DOHH2 (cell line): Measurements from ENCODE around the gene MAGEB3.

Experiments used
- H3F3A ChIP-seq: fragments of 200-600 bp; sonication (generic), shearing (Covaris generic); 2 replicates; pipeline ENCODE4 v1.6.0; 2016; ENCODE audit warnings: antibody characterized with exemption, mild to moderate bottlenecking; ENCODE audit not compliant: control insufficient read depth, insufficient read depth
- H3K27ac ChIP-seq: fragments of 200-600 bp; sonication (generic); 2 replicates; pipeline ENCODE4 v1.5.1; 2014; ENCODE audit warnings: low read depth, mild to moderate bottlenecking, low read length, moderate library complexity
- H3K27me3 ChIP-seq: fragments of 200-600 bp; sonication (generic); 2 replicates; pipeline ENCODE4 v1.6.1; 2014; ENCODE audit warnings: mild to moderate bottlenecking, low read length, mixed read lengths; ENCODE audit not compliant: control insufficient read depth
- H3K36me3 ChIP-seq: fragments of 200-600 bp; sonication (generic); 2 replicates; pipeline ENCODE4 v1.6.1; 2014; ENCODE audit warnings: mild to moderate bottlenecking, low read length, moderate library complexity, mixed read lengths; ENCODE audit not compliant: control insufficient read depth
- H3K4me1 ChIP-seq: fragments of 200-600 bp; sonication (generic); 2 replicates; pipeline ENCODE4 v1.6.1; 2014; ENCODE audit warnings: mild to moderate bottlenecking, low read length, mixed read lengths; ENCODE audit not compliant: control insufficient read depth
- H3K4me2 ChIP-seq: fragments of 200-600 bp; sonication (generic); 2 replicates; pipeline ENCODE4 v1.6.0; 2014; ENCODE audit warnings: mild to moderate bottlenecking, low read length, moderate library complexity
- H3K4me3 ChIP-seq: fragments of 200-600 bp; sonication (generic); 2 replicates; pipeline ENCODE4 v1.5.1; 2014; ENCODE audit warnings: mild to moderate bottlenecking, low read length, mixed read lengths
- H3K79me2 ChIP-seq: fragments of 200-600 bp; sonication (generic); 2 replicates; pipeline ENCODE4 v1.6.1; 2014; ENCODE audit warnings: mild to moderate bottlenecking, low read length, mixed read lengths; ENCODE audit not compliant: control insufficient read depth
- H3K9me2 ChIP-seq: fragments of 200-600 bp; sonication (generic); replicated peaks from 2 replicates; pipeline ENCODE4 v1.6.1; 2014; ENCODE audit warnings: mild to moderate bottlenecking, low read length, mixed read lengths; ENCODE audit not compliant: control insufficient read depth
- H3K9me3 ChIP-seq: fragments of 200-600 bp; sonication (generic); 2 replicates; pipeline ENCODE4 v1.6.1; 2014; ENCODE audit warnings: antibody characterized with exemption, low read length, mixed read lengths; ENCODE audit not compliant: control insufficient read depth, insufficient read depth
- H4K20me1 ChIP-seq: fragments of 200-600 bp; sonication (generic); 2 replicates; pipeline ENCODE4 v1.6.0; 2014; ENCODE audit warnings: low read depth, mild to moderate bottlenecking, antibody characterized with exemption, low read length, moderate library complexity; ENCODE audit not compliant: control insufficient read depth, insufficient read depth
- EZH2phosphoT487 ChIP-seq: fragments of 200-600 bp; sonication (generic); IDR thresholded peaks from 2 replicates; pipeline ENCODE4 v1.6.1; 2017; ENCODE audit warnings: borderline replicate concordance, mild to moderate bottlenecking, antibody characterized with exemption, low read length, moderate library complexity, mixed read lengths
- TF ChIP-seq, protein P1 (sequence below): fragments of 200-600 bp; sonication (generic); IDR thresholded peaks from one replicate; pipeline ENCODE4 v1.5.1; 2014; ENCODE audit warnings: antibody characterized with exemption, mild to moderate bottlenecking, low read depth, low read length; ENCODE audit not compliant: poor library complexity, severe bottlenecking

The MAGEB3 gene

DNA sequence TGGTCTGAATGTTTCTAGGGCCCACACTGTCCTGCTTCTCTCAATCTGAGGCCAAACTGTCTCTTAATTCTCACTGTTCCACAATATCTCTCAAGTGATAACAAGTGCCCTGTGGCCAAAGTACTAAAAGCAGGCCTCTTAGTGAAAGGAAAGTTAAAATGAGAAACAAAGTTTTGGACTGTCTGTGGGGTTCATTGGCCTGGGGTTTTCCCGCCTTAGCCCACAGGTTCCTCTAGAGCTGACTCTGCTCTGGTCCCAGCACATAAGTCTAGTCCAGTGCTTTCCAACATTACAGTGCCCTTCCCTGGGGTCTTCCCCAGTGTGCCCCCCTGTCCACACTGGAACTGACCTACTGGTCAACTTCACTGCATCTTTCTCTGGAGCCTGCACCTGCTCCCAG is 22.8 kb downstream of the MAGEB3 start:
- Histone ChIP-seq H4K20me1 (no peaks in the 10 kb centered on the region), H3K27ac (no peak overlapping the region)

GRCh38 chrX:30259927-30260326 is 29.5 kb downstream of the MAGEB3 start:
- Histone ChIP-seq H3K4me2 (no peak overlapping the region), H3K4me1 (no peaks in the 10 kb centered on the region), H3K27me3 (no peaks in the 10 kb centered on the region), H3K36me3 (no peaks in the 10 kb centered on the region), H3K27ac (no peak overlapping the region), H3F3A (no peaks in the 10 kb centered on the region), H3K4me3 (no peak overlapping the region), H3K79me2 (no peaks in the 10 kb centered on the region), H4K20me1 (no peaks in the 10 kb centered on the region), H3K9me2 (no peaks in the 10 kb centered on the region), H3K9me3 (no peaks in the 10 kb centered on the region)
- TF ChIP-seq, protein P1, sequence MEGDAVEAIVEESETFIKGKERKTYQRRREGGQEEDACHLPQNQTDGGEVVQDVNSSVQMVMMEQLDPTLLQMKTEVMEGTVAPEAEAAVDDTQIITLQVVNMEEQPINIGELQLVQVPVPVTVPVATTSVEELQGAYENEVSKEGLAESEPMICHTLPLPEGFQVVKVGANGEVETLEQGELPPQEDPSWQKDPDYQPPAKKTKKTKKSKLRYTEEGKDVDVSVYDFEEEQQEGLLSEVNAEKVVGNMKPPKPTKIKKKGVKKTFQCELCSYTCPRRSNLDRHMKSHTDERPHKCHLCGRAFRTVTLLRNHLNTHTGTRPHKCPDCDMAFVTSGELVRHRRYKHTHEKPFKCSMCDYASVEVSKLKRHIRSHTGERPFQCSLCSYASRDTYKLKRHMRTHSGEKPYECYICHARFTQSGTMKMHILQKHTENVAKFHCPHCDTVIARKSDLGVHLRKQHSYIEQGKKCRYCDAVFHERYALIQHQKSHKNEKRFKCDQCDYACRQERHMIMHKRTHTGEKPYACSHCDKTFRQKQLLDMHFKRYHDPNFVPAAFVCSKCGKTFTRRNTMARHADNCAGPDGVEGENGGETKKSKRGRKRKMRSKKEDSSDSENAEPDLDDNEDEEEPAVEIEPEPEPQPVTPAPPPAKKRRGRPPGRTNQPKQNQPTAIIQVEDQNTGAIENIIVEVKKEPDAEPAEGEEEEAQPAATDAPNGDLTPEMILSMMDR = no peak
- TF ChIP-seq EZH2phosphoT487 = no peak

More for the DNA sequence above, 22.8 kb downstream of the MAGEB3 start:
- Histone ChIP-seq H3K9me2 (no peaks in the 10 kb centered on the region), H3K4me2 (no peak overlapping the region), H3F3A (no peaks in the 10 kb centered on the region), H3K27me3 (no peaks in the 10 kb centered on the region), H3K79me2 (no peaks in the 10 kb centered on the region), H3K4me3 (no peak overlapping the region), H3K36me3 (no peaks in the 10 kb centered on the region), H3K9me3 (no peaks in the 10 kb centered on the region), H3K4me1 (no peaks in the 10 kb centered on the region)
- TF ChIP-seq, protein P1 = no peak

- Histone ChIP-seq H3K9me2 (no peaks in the 10 kb centered on the region), H3K79me2 (no peaks in the 10 kb centered on the region), H3K9me3 (no peaks in the 10 kb centered on the region), H3K27ac (no peak overlapping the region), H3K36me3 (no peaks in the 10 kb centered on the region), H4K20me1 (no peaks in the 10 kb centered on the region), H3K4me3 (no peak overlapping the region), H3K27me3 (no peaks in the 10 kb centered on the region), H3K4me1 (no peaks in the 10 kb centered on the region), H3F3A (no peaks in the 10 kb centered on the region), H3K4me2 (no peak overlapping the region)
- no peak for TF ChIP-seq EZH2phosphoT487
- TF ChIP-seq, protein P1 = no peak
Measured at GRCh38 chrX:30261012-30261411, 30.6 kb downstream of the MAGEB3 start.

DNA sequence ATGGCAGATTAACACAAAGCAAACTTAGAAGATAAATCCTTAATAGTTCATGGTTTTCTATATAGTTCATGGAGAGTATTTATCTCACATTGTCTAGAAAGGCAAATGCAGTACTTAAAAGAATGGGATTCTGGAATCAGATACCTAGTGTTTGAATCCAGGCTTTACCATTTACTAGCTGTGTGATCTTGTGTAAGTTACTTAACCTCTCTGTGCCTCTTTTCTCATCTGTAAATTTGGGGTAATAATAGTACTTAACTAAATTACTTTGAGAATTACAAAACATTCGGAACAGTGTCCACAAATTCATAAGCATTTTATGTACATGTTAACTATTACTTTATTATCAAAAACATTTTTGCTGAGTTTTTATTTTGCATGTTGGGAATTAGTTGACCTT is 32.3 kb downstream of the MAGEB3 start:
- H3K27me3 ChIP-seq = no peaks in the 10 kb centered on the region
- no peaks in the 10 kb centered on the region for H3K36me3 ChIP-seq
- no peak overlapping the region for H3K27ac ChIP-seq
- no peaks in the 10 kb centered on the region for H3F3A ChIP-seq
- no peak for TF ChIP-seq EZH2phosphoT487
- TF ChIP-seq, protein P1 = no peak
- no peak overlapping the region for H3K4me2 ChIP-seq
- H3K4me1 ChIP-seq = no peaks in the 10 kb centered on the region
- no peak overlapping the region for H3K4me3 ChIP-seq
- no peaks in the 10 kb centered on the region for H3K9me3 ChIP-seq
- H3K9me2 ChIP-seq = no peaks in the 10 kb centered on the region
- H4K20me1 ChIP-seq = no peaks in the 10 kb centered on the region
- no peaks in the 10 kb centered on the region for H3K79me2 ChIP-seq
